HepG2 (cell line): ENCODE results near the gene AKIP1. TPM values are rescaled to one million over a fixed set of nuclear protein-coding genes. Genes with fewer than 3 reads are reported as not detected.

Experiments
- ATAC-seq: fragments of 200-7000 bp; cut with Tn5 transposase; 3 replicates; pipeline ENCODE4 v1.9.1; 2020; ENCODE audit warnings: mild to moderate bottlenecking, moderate library complexity
- BruUV-seq: library from RNA; stranded (reverse); fragments of 400-500 nt; replicated peaks from 2 replicates; lab custom pipeline; 2021; lab: Mats Ljungman, UMichigan
- CTCF ChIA-PET: fragments of 300-600 bp; formaldehyde crosslinking; extraction: SDS; loops from one replicate; lab custom pipeline; 2021; ENCODE audit warnings: low total read pairs, inconsistent platforms, low intra/inter-chr PET ratio; lab: Yijun Ruan, JAX
- POLR2A ChIA-PET: fragments of 350-600 bp; sonication (Branson Sonifier 250); formaldehyde crosslinking; loops from one replicate; lab custom pipeline; 2020; ENCODE audit warnings: antibody characterized with exemption, inconsistent platforms; lab: Yijun Ruan, JAX
- DNase-seq: peaks from one replicate; pipeline ENCODE4 v3.0.0-alpha.2; 2015; ENCODE audit warnings: low spot score
- FAIRE-seq: peaks from 3 replicates; lab custom pipeline; 2011; peaks lifted over from hg19 to GRCh38; lab: Jason Lieb, UNC
- H2AFZ ChIP-seq: one replicate; pipeline ENCODE4 v1.6.1; 2011; ENCODE audit warnings: low read length, inconsistent platforms
- H3K27ac ChIP-seq: fragments of 300-600 bp; 3 replicates; pipeline ENCODE4 v1.8.0; 2011; ENCODE audit warnings: mixed run types, mild to moderate bottlenecking, mixed read lengths, low read length, inconsistent platforms; ENCODE audit not compliant: insufficient read depth; ENCODE audit errors: extremely low read length
- H3K27me3 ChIP-seq, 2 experiments: fragments of 200-600 bp in 1 of 2; 2 replicates in 1 of 2; 3 replicates in 1 of 2; pipeline versions ENCODE4 v1.6.0 to v1.8.0; 2011; ENCODE audit warnings: low read length in 2 of 2, mild to moderate bottlenecking in 2 of 2, moderate library complexity in 2 of 2, inconsistent platforms in 1 of 2; ENCODE audit not compliant: insufficient read depth in 2 of 2, control insufficient read depth in 1 of 2
- H3K36me3 ChIP-seq, 2 experiments: fragments of 200-600 bp in 1 of 2; replicated peaks in 1 of 2; 2 replicates in 1 of 2; 3 replicates in 1 of 2; pipeline versions ENCODE4 v1.5.1 to v1.8.0; 2011; ENCODE audit warnings: low read length in 2 of 2, inconsistent platforms in 1 of 2; ENCODE audit not compliant: insufficient read depth in 2 of 2, control insufficient read depth in 1 of 2
- H3K4me1 ChIP-seq: 2 replicates; pipeline ENCODE4 v1.5.1; 2012; ENCODE audit warnings: low read length, inconsistent platforms; ENCODE audit not compliant: insufficient read depth
- H3K4me2 ChIP-seq: 2 replicates; pipeline ENCODE4 v1.6.0; 2011; ENCODE audit warnings: low read depth, low read length, inconsistent platforms
- H3K4me3 ChIP-seq, 3 experiments: fragments of 200-600 bp in 1 of 3; sonication (generic), shearing (Covaris generic) in 1 of 3; replicated peaks in 1 of 3; 2 replicates each; pipeline ENCODE4 v1.5.1; 2011 to 2016; ENCODE audit warnings: low read length in 3 of 3, inconsistent platforms in 2 of 3, low read depth in 2 of 3, mild to moderate bottlenecking in 2 of 3, control low read depth in 1 of 3, mixed read lengths in 1 of 3; ENCODE audit not compliant: insufficient read depth in 1 of 3
- H3K79me2 ChIP-seq: one replicate; pipeline ENCODE4 v1.6.1; 2011; ENCODE audit warnings: low read length, inconsistent platforms; ENCODE audit not compliant: insufficient read depth
- H3K9ac ChIP-seq: 2 replicates; pipeline ENCODE4 v1.6.0; 2011; ENCODE audit warnings: mild to moderate bottlenecking, low read depth, low read length, inconsistent platforms; ENCODE audit not compliant: insufficient read depth
- H3K9me3 ChIP-seq: 2 replicates; pipeline ENCODE4 v1.5.1; 2012; ENCODE audit warnings: mild to moderate bottlenecking, low read length
- H4K20me1 ChIP-seq: 2 replicates; pipeline ENCODE4 v1.6.0; 2011; ENCODE audit warnings: inconsistent platforms, mild to moderate bottlenecking, low read length, moderate library complexity; ENCODE audit not compliant: insufficient read depth
- ELF1 ChIP-seq: sonication (generic); formaldehyde crosslinking; IDR thresholded peaks from 2 replicates; pipeline ENCODE4 v1.4.0; 2020; ENCODE audit warnings: missing genetic modification reagents
- GZF1 ChIP-seq: sonication (generic); formaldehyde crosslinking; IDR thresholded peaks from 2 replicates; pipeline ENCODE4 v1.5.1; 2020; ENCODE audit warnings: mild to moderate bottlenecking, missing genetic modification reagents
- IRF1 ChIP-seq: sonication (generic); formaldehyde crosslinking; IDR thresholded peaks from 2 replicates; pipeline ENCODE4 v1.4.0; 2020; ENCODE audit warnings: low read depth, mild to moderate bottlenecking, missing genetic modification reagents
- MED1 ChIP-seq: sonication (generic); formaldehyde crosslinking; IDR thresholded peaks from 2 replicates; pipeline ENCODE4 v1.4.0; 2020; ENCODE audit warnings: missing genetic modification reagents
- MED13 ChIP-seq: sonication (generic); formaldehyde crosslinking; IDR thresholded peaks from 2 replicates; pipeline ENCODE4 v1.5.0; 2020; ENCODE audit warnings: missing genetic modification reagents
- NFATC3 ChIP-seq: sonication (generic); formaldehyde crosslinking; IDR thresholded peaks from 2 replicates; pipeline ENCODE4 v1.5.1; 2020; ENCODE audit warnings: mild to moderate bottlenecking, missing genetic modification reagents
- SIN3B ChIP-seq: fragments of 150-350 bp; IDR thresholded peaks from 2 replicates; pipeline ENCODE4 v1.6.1; 2014; ENCODE audit warnings: low read length
- TEAD3 ChIP-seq: optimal IDR thresholded peaks from 2 replicates; pipeline ENCODE3; 2016; ENCODE audit warnings: borderline replicate concordance
- ZBTB10 ChIP-seq: sonication (generic); formaldehyde crosslinking; IDR thresholded peaks from 2 replicates; pipeline ENCODE4 v1.4.0; 2020; ENCODE audit warnings: missing genetic modification reagents, borderline replicate concordance
- ZMYM2 ChIP-seq: sonication (generic); formaldehyde crosslinking; IDR thresholded peaks from 2 replicates; pipeline ENCODE4 v1.8.0; 2022; ENCODE audit warnings: mild to moderate bottlenecking, missing genetic modification reagents
- ZNF205 ChIP-seq: IDR thresholded peaks from 2 replicates; pipeline ENCODE4 v1.6.1; 2018; ENCODE audit warnings: missing biosample characterization, missing genetic modification reagents
- ZNF451 ChIP-seq: sonication (generic); formaldehyde crosslinking; IDR thresholded peaks from 2 replicates; pipeline ENCODE4 v1.5.0; 2020; ENCODE audit warnings: mild to moderate bottlenecking, missing genetic modification reagents
- ZNF496 ChIP-seq: sonication (generic); formaldehyde crosslinking; IDR thresholded peaks from 2 replicates; pipeline ENCODE4 v1.8.1; 2023; ENCODE audit warnings: mild to moderate bottlenecking, moderate library complexity, missing genetic modification reagents; ENCODE audit not compliant: insufficient replicate concordance
- ZNF629 ChIP-seq: sonication (generic); formaldehyde crosslinking; conservative IDR thresholded peaks from 2 replicates; pipeline ENCODE4 v1.5.0; 2020; ENCODE audit warnings: missing genetic modification reagents
- ZNF773 ChIP-seq: sonication (generic); formaldehyde crosslinking; IDR thresholded peaks from 2 replicates; pipeline ENCODE4 v1.4.0; 2020; ENCODE audit warnings: missing genetic modification reagents, borderline replicate concordance
- WGBS: methylation state at CpG from one replicate; pipeline ENCODE4 v1.1.6; 2017; ENCODE audit warnings: low lambda C conversion rate; 5-methylcytosine and 5-hydroxymethylcytosine counted together
- in situ Hi-C: cut with HindIII; loops from 2 replicates; pipeline ENCODE4 v1.10.0; 2017; ENCODE audit warnings: low pct_unique_long_range_greater_than_20kb; ENCODE audit not compliant: extremely low pct_ligation_motif_present
- intact Hi-C: fragments of 100-400 bp; cut with micrococcal nuclease; formaldehyde crosslinking; loops from one replicate; pipeline ENCODE4 v1.10.0; 2022; ENCODE audit not compliant: unreplicated experiment
- polyA plus RNA-seq, 8 experiments: library from polyadenylated mRNA; depleted of rRNA in 3 of 8; stranded (reverse) in 7 of 8; unstranded in 1 of 8; fragments of >200 nt; fragmentation: Illumina TruSeq in 4 of 8; extraction: Trizol in 4 of 8; gene quantifications; 2 replicates each; pipeline versions ENCODE4 v1.2.1 to v1.2.3, GENCODE V29; 2011 to 2016; ENCODE audit warnings: low read depth in 4 of 8, missing spikeins in 1 of 8, mixed read lengths in 1 of 8; ENCODE audit not compliant: insufficient read depth in 1 of 8
- total RNA-seq, 5 experiments: library from RNA; depleted of rRNA; stranded (reverse); fragments of >200 nt; fragmentation: Illumina TruSeq; extraction: Trizol; gene quantifications; 2 replicates each; pipeline ENCODE4 v1.2.3, GENCODE V29; 2016; ENCODE audit warnings: low read depth in 1 of 5
- TF ChIP-seq, protein P1 (sequence below): sonication (generic); formaldehyde crosslinking; conservative IDR thresholded peaks from 2 replicates; pipeline ENCODE4 v1.4.0; 2020; ENCODE audit warnings: missing genetic modification reagents

The AKIP1 gene
- total and polyA plus RNA-seq, 2 of the 13 experiments (the other 11 are each of a cell fraction or from before 2014, with no cell fraction given): 10.0 to 20.3 TPM

GRCh38 chr11:8870411-8871170 lies 40.4 kb upstream of the AKIP1 start:
- Histone ChIP-seq H3K36me3 (no peaks in the 10 kb centered on the region), H3K27ac (no peak overlapping the region), H3K4me3 (peak overlapping the region; percentile 60 to 70 (median 64)), H3K79me2 (no peaks in the 10 kb centered on the region), H4K20me1 (no peaks in the 10 kb centered on the region), H2AFZ (no peak overlapping the region), H3K27me3 (peaks cover 0 to 24% of the 10 kb centered on the region in 2 experiments; a peak in 3 of 5 replicates), H3K4me2 (peak overlapping the region; percentile 80), H3K9me3 (no peaks in the 10 kb centered on the region), H3K9ac (0 out of 2 replicates have a peak overlapping the region, but pooled peaks have one; percentile 5), H3K4me1 (peaks cover 26% of the 10 kb centered on the region)
- ChIA-PET CTCF (no interaction called here), POLR2A (no interaction called here)
- no TSS peak for BruUV-seq
- intact Hi-C loops (loop anchor here (2.0 kb wide), 1 partner anchor 32 kb away; no protein-coding TSS in a partner anchor), in situ Hi-C loops (no loop called here)
- no peak for DNase-seq
- FAIRE-seq: peak; percentile 43
- ATAC-seq: peak; percentile 86
- 2% methylated on average over 10 of the region's 81 CpGs for WGBS
- TF ChIP-seq ZNF451 (CRISPR knock-in tag) (no peak), ZNF205 (CRISPR knock-in tag) (no peak), ZNF629 (no peak), ELF1 (CRISPR knock-in tag) (no peak), SIN3B (no peak), ZNF496 (CRISPR knock-in tag) (no peak), TEAD3 (no peak), GZF1 (CRISPR knock-in tag) (no peak), ZNF773 (CRISPR knock-in tag) (no peak), MED1 (CRISPR knock-in tag) (no peak), NFATC3 (CRISPR knock-in tag) (no peak), ZMYM2 (CRISPR knock-in tag) (no peak), ZBTB10 (no peak), IRF1 (CRISPR knock-in tag) (no peak), MED13 (CRISPR knock-in tag) (no peak; the same call in 1 of the 2 replicates)
- TF ChIP-seq, protein P1, sequence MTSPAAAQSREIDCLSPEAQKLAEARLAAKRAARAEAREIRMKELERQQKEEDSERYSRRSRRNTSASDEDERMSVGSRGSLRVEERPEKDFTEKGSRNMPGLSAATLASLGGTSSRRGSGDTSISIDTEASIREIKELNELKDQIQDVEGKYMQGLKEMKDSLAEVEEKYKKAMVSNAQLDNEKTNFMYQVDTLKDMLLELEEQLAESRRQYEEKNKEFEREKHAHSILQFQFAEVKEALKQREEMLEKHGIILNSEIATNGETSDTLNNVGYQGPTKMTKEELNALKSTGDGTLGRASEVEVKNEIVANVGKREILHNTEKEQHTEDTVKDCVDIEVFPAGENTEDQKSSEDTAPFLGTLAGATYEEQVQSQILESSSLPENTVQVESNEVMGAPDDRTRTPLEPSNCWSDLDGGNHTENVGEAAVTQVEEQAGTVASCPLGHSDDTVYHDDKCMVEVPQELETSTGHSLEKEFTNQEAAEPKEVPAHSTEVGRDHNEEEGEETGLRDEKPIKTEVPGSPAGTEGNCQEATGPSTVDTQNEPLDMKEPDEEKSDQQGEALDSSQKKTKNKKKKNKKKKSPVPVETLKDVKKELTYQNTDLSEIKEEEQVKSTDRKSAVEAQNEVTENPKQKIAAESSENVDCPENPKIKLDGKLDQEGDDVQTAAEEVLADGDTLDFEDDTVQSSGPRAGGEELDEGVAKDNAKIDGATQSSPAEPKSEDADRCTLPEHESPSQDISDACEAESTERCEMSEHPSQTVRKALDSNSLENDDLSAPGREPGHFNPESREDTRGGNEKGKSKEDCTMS (CRISPR knock-in tag): no peak
